H1 (cell line): ENCODE data around the gene SMIM32. TPM values are rescaled to one million over a fixed set of nuclear protein-coding genes. Genes with fewer than 3 reads are reported as not detected.

Experiments
- CTCF ChIA-PET: fragments of 300-600 bp; sonication (Branson Sonifier 250); formaldehyde crosslinking; loops from one replicate; lab custom pipeline; 2021; ENCODE audit not compliant: partially characterized antibody; lab: Charles Lee
- POLR2A ChIA-PET: fragments of 300-600 bp; sonication (Branson Sonifier 250); formaldehyde crosslinking; loops from one replicate; lab custom pipeline; 2021; ENCODE audit warnings: inconsistent platforms; ENCODE audit not compliant: partially characterized antibody; lab: Charles Lee
- DNase-seq, 2 experiments: peaks; one replicate each; pipeline versions ENCODE4 v3.0.0 to v3.0.0-alpha.2; 2010 to 2022; ENCODE audit warnings: low spot score in 2 of 2, low read depth in 1 of 2, mixed read lengths in 1 of 2
- FAIRE-seq: peaks from 2 replicates; lab custom pipeline; 2011; peaks lifted over from hg19 to GRCh38; lab: Jason Lieb, UNC
- H2AFZ ChIP-seq: 2 replicates; pipeline ENCODE4 v1.8.1; 2012; ENCODE audit warnings: low read length, inconsistent platforms
- H2AK5ac ChIP-seq: 2 replicates; pipeline ENCODE4 v1.6.1; 2013; ENCODE audit warnings: low read depth, low read length
- H2BK120ac ChIP-seq: replicated peaks from 2 replicates; pipeline ENCODE3; 2013; ENCODE audit warnings: low read depth, low read length, inconsistent platforms
- H2BK12ac ChIP-seq: 2 replicates; pipeline ENCODE4 v1.6.1; 2013; ENCODE audit warnings: low read depth, low read length
- H2BK15ac ChIP-seq: 2 replicates; pipeline ENCODE4 v1.6.1; 2013; ENCODE audit warnings: low read length
- H2BK20ac ChIP-seq: 2 replicates; pipeline ENCODE4 v1.6.1; 2013; ENCODE audit warnings: low read length
- H2BK5ac ChIP-seq: 2 replicates; pipeline ENCODE4 v1.6.1; 2013; ENCODE audit warnings: low read depth, low read length
- H3K14ac ChIP-seq: 2 replicates; pipeline ENCODE4 v1.6.1; 2013; ENCODE audit warnings: inconsistent platforms; ENCODE audit not compliant: insufficient read length
- H3K18ac ChIP-seq: 2 replicates; pipeline ENCODE4 v1.6.1; 2013; ENCODE audit warnings: low read length; ENCODE audit errors: extremely low read depth
- H3K23ac ChIP-seq: 2 replicates; pipeline ENCODE4 v1.6.1; 2013; ENCODE audit warnings: inconsistent platforms; ENCODE audit not compliant: insufficient read length
- H3K23me2 ChIP-seq: 2 replicates; pipeline ENCODE4 v1.6.1; 2013; ENCODE audit warnings: low read depth, low read length
- H3K27ac ChIP-seq: 2 replicates; pipeline ENCODE4 v1.6.1; 2011; ENCODE audit warnings: low read depth, low read length, inconsistent platforms
- H3K27me3 ChIP-seq, 4 experiments: replicated peaks in 1 of 4; 1 replicate in 1 of 4; 2 replicates in 3 of 4; pipeline versions ENCODE4 v1.6.1 to v1.8.1; 2011 to 2013; ENCODE audit warnings: low read length in 3 of 4, mild to moderate bottlenecking in 3 of 4, inconsistent platforms in 2 of 4, mixed read lengths in 2 of 4, moderate library complexity in 1 of 4; ENCODE audit not compliant: control insufficient read depth in 3 of 4, insufficient read depth in 3 of 4; ENCODE audit errors: extremely low read depth in 1 of 4
- H3K36me3 ChIP-seq, 4 experiments: 2 replicates each; pipeline versions ENCODE4 v1.6.1 to v1.8.1; 2011 to 2013; ENCODE audit warnings: mild to moderate bottlenecking in 4 of 4, low read length in 3 of 4, moderate library complexity in 2 of 4, control low read depth in 1 of 4, inconsistent platforms in 1 of 4; ENCODE audit not compliant: insufficient read depth in 4 of 4, control insufficient read depth in 2 of 4
- H3K4ac ChIP-seq: replicated peaks from 2 replicates; pipeline ENCODE3; 2013; ENCODE audit warnings: low read length, low read depth, mixed read lengths, inconsistent platforms; ENCODE audit not compliant: insufficient read length
- H3K4me1 ChIP-seq, 4 experiments: replicated peaks in 1 of 4; 1 replicate in 1 of 4; 2 replicates in 3 of 4; pipeline versions ENCODE4 v1.6.1 to v1.8.1; 2011 to 2013; ENCODE audit warnings: low read length in 3 of 4, inconsistent platforms in 2 of 4, mixed read lengths in 1 of 4; ENCODE audit not compliant: insufficient read depth in 4 of 4, control insufficient read depth in 3 of 4
- H3K4me2 ChIP-seq, 2 experiments: 2 replicates each; pipeline versions ENCODE4 v1.6.1 to v1.8.1; 2011 to 2013; ENCODE audit warnings: low read depth in 2 of 2, low read length in 2 of 2, control low read depth in 1 of 2, inconsistent platforms in 1 of 2, mild to moderate bottlenecking in 1 of 2; ENCODE audit not compliant: insufficient read depth in 1 of 2
- H3K4me3 ChIP-seq, 4 experiments: fragments of 200-600, 300-600 bp in 1 of 4; sonication (generic), shearing (Covaris generic), sonication (Bioruptor Twin) in 1 of 4; 2 replicates each; pipeline versions ENCODE4 v1.5.1 to v1.8.1; 2011 to 2016; ENCODE audit warnings: low read length in 4 of 4, low read depth in 3 of 4, control low read depth in 2 of 4, inconsistent platforms in 2 of 4, mild to moderate bottlenecking in 2 of 4, mixed read lengths in 1 of 4, moderate library complexity in 1 of 4; ENCODE audit not compliant: insufficient read depth in 2 of 4; ENCODE audit errors: extremely low read depth in 1 of 4
- H3K56ac ChIP-seq: replicated peaks from 2 replicates; pipeline ENCODE3; 2013; ENCODE audit warnings: low read depth, mild to moderate bottlenecking, mixed read lengths, low read length, inconsistent platforms; ENCODE audit not compliant: insufficient read length
- H3K79me1 ChIP-seq: 2 replicates; pipeline ENCODE4 v1.6.1; 2013; ENCODE audit warnings: low read depth, low read length, control low read depth
- H3K79me2 ChIP-seq, 2 experiments: 2 replicates each; pipeline versions ENCODE4 v1.6.1 to v1.8.1; 2012 to 2013; ENCODE audit warnings: low read length in 2 of 2, mild to moderate bottlenecking in 2 of 2, inconsistent platforms in 1 of 2; ENCODE audit not compliant: insufficient read depth in 2 of 2, control insufficient read depth in 1 of 2
- H3K9ac ChIP-seq, 4 experiments: replicated peaks in 1 of 4; 1 replicate in 1 of 4; 2 replicates in 3 of 4; pipeline versions ENCODE4 v1.6.1 to v1.8.1; 2011 to 2013; ENCODE audit warnings: low read depth in 3 of 4, low read length in 3 of 4, control low read depth in 2 of 4, mild to moderate bottlenecking in 2 of 4, moderate library complexity in 2 of 4, inconsistent platforms in 1 of 4; ENCODE audit errors: extremely low read depth in 1 of 4
- H3K9me3 ChIP-seq, 2 experiments: 2 replicates each; pipeline versions ENCODE4 v1.6.1 to v1.8.1; 2012 to 2013; ENCODE audit warnings: mild to moderate bottlenecking in 2 of 2, moderate library complexity in 2 of 2, control low read depth in 1 of 2, inconsistent platforms in 1 of 2, low read depth in 1 of 2, low read length in 1 of 2, mixed read lengths in 1 of 2; ENCODE audit not compliant: insufficient read depth in 2 of 2
- H4K20me1 ChIP-seq, 2 experiments: replicated peaks in 1 of 2; 2 replicates each; pipeline versions ENCODE3 to v1.8.1; 2011 to 2013; ENCODE audit warnings: inconsistent platforms in 2 of 2, low read length in 2 of 2, mild to moderate bottlenecking in 1 of 2; ENCODE audit not compliant: insufficient read depth in 2 of 2, control insufficient read depth in 1 of 2
- H4K5ac ChIP-seq: 2 replicates; pipeline ENCODE4 v1.6.1; 2013; ENCODE audit warnings: low read length, low read depth, mixed read lengths, inconsistent platforms; ENCODE audit not compliant: insufficient read length
- H4K8ac ChIP-seq: 2 replicates; pipeline ENCODE4 v1.8.0; 2013; ENCODE audit warnings: mild to moderate bottlenecking, moderate library complexity, low read length, inconsistent platforms; ENCODE audit not compliant: insufficient read depth; ENCODE audit errors: extremely low read depth
- H4K91ac ChIP-seq: replicated peaks from 2 replicates; pipeline ENCODE3; 2013; ENCODE audit warnings: low read length, mixed read lengths, inconsistent platforms; ENCODE audit not compliant: insufficient read length
- CTBP2 ChIP-seq: IDR thresholded peaks from 2 replicates; pipeline ENCODE4 v1.7.0; 2011; ENCODE audit warnings: borderline replicate concordance, mild to moderate bottlenecking, moderate library complexity, mixed read lengths, low read length; ENCODE audit not compliant: insufficient read depth, insufficient read length
- CTCF ChIP-seq, 3 experiments: IDR thresholded peaks; 1 replicate in 2 of 3; 2 replicates in 1 of 3; pipeline versions ENCODE4 v1.5.1 to v1.6.1; 2011; ENCODE audit warnings: low read length in 3 of 3, mild to moderate bottlenecking in 3 of 3, inconsistent platforms in 2 of 3, low read depth in 1 of 3, moderate library complexity in 1 of 3; ENCODE audit not compliant: insufficient read depth in 1 of 3; ENCODE audit errors: control extremely low read depth in 1 of 3
- GABPA ChIP-seq: IDR thresholded peaks from 2 replicates; pipeline ENCODE4 v1.6.1; 2011; ENCODE audit warnings: mild to moderate bottlenecking, low read length, moderate library complexity, borderline replicate concordance; ENCODE audit not compliant: insufficient read depth
- JUN ChIP-seq: IDR thresholded peaks from 2 replicates; pipeline ENCODE4 v1.6.1; 2011; ENCODE audit warnings: low read depth, mild to moderate bottlenecking, improper control_type of control experiment, low read length
- KDM5A ChIP-seq: fragments of 200-600 bp; IDR thresholded peaks from 2 replicates; pipeline ENCODE4 v1.7.1; 2012; ENCODE audit warnings: mild to moderate bottlenecking, low read length, inconsistent platforms, mixed read lengths
- MAFK ChIP-seq: IDR thresholded peaks from 2 replicates; pipeline ENCODE4 v1.6.1; 2012; ENCODE audit warnings: low read depth, mild to moderate bottlenecking, improper control_type of control experiment, low read length
- RNF2 ChIP-seq: fragments of 200-900, 300-1000 bp; sonication (generic); IDR thresholded peaks from 2 replicates; pipeline ENCODE4 v1.7.1; 2016; ENCODE audit warnings: borderline replicate concordance, low read depth, mild to moderate bottlenecking, antibody characterized with exemption, low read length; ENCODE audit not compliant: poor library complexity, severe bottlenecking; ENCODE audit errors: missing control alignments
- SIRT6 ChIP-seq: IDR thresholded peaks from one replicate; pipeline ENCODE4 v1.7.1; 2012; ENCODE audit warnings: low read length, inconsistent platforms
- SIX5 ChIP-seq: IDR thresholded peaks from 2 replicates; pipeline ENCODE4 v1.6.1; 2011; ENCODE audit warnings: mild to moderate bottlenecking, low read depth, low read length
- SP1 ChIP-seq: IDR thresholded peaks from 2 replicates; pipeline ENCODE4 v1.6.1; 2011; ENCODE audit warnings: low read depth, low read length
- TBP ChIP-seq: IDR thresholded peaks from 2 replicates; pipeline ENCODE4 v1.6.1; 2011; ENCODE audit warnings: low read depth, low read length, improper control_type of control experiment
- WGBS, 2 experiments: shearing (Covaris generic) in 1 of 2; methylation state at CpG; one replicate each; pipeline versions ENCODE4 v1.1.6 to v1.1.7; 2013 to 2015; ENCODE audit warnings: low lambda C conversion rate in 2 of 2, mixed read lengths in 2 of 2, inconsistent platforms in 1 of 2, low coverage in 1 of 2, missing lambda C conversion rate in 1 of 2; ENCODE audit not compliant: insufficient replicate concordance in 2 of 2, insufficient coverage in 1 of 2, insufficient read length in 1 of 2; ENCODE audit errors: extremely low coverage in 1 of 2, missing lambda C conversion rate in 1 of 2; 5-methylcytosine and 5-hydroxymethylcytosine counted together
- polyA plus RNA-seq, 7 experiments: library from polyadenylated mRNA; depleted of rRNA in 3 of 7; stranded (reverse) in 5 of 7; unstranded in 2 of 7; fragments of >200 nt in 5 of 7; fragments of 200-250 nt in 2 of 7; gene quantifications; 1 replicate in 5 of 7; 2 replicates in 1 of 7; 4 replicates in 1 of 7; pipeline versions ENCODE4 v1.2.1 to v1.2.3, GENCODE V29; 2011 to 2013; ENCODE audit warnings: missing spikeins in 2 of 7, mixed read lengths in 2 of 7
- total RNA-seq: library from RNA; stranded (reverse); fragmentation: NEBNext Ultra II Directional; extraction: Animal tissue kit (Norgen Biotek cat#: 25700); gene quantifications from 2 replicates; pipeline ENCODE4 v1.2.1, GENCODE V29; 2021

SMIM32 gene
- total and polyA plus RNA-seq, 2 of the 8 experiments (the other 6 are each of a cell fraction or from before 2014, with no cell fraction given) = 0.09 to 0.22 TPM

DNA sequence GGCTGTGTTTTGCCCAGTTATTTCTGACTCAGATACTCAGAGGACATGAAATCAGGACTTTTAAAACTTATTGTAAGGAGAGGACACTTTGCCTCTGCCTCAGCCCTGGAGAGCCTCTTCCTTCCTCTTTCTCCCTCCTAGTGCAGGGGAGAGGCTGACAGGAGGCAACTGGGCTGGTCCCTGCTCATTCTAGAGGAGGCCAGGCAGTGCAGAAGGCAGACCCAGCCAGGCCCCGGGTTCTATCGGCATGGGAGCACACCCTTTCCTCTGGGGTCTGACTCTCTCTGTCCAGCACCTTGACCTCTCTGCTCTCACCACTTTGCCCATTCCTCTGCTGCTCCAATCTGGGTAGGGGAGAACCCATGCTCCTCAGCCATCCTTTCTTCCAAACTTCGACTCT is 16.0 kb upstream of the SMIM32 start:
- Histone ChIP-seq H4K8ac (no peak overlapping the region; the same call in 1 of the 2 replicates), H2BK12ac (no peak overlapping the region), H3K79me2 (no peaks in the 10 kb centered on the region), H3K4me3 (no peak overlapping the region), H3K4ac (no peak overlapping the region), H3K27me3 (peaks cover 13 to 42% (median 41%) of the 10 kb centered on the region in 4 experiments), H2AK5ac (no peak overlapping the region), H4K5ac (no peak overlapping the region), H3K23me2 (no peaks in the 10 kb centered on the region), H3K9ac (no peak overlapping the region), H3K56ac (no peak overlapping the region), H3K4me2 (no peak overlapping the region), H3K79me1 (no peaks in the 10 kb centered on the region), H3K14ac (no peak overlapping the region), H2BK5ac (no peak overlapping the region), H4K91ac (no peak overlapping the region), H3K4me1 (peaks cover 2 to 4% (median 3%) of the 10 kb centered on the region in 4 experiments; a peak in 5 of 7 replicates), H3K36me3 (no peaks in the 10 kb centered on the region), H3K9me3 (peaks cover 0 to 5% of the 10 kb centered on the region in 2 experiments; a peak in 2 of 4 replicates), H2AFZ (no peak overlapping the region), H2BK15ac (no peak overlapping the region), H2BK20ac (no peak overlapping the region), H3K23ac (no peak overlapping the region), H3K27ac (no peak overlapping the region), H4K20me1 (peaks cover 1 to 3% of the 10 kb centered on the region in 2 experiments), H2BK120ac (no peak overlapping the region), H3K18ac (no peak overlapping the region)
- WGBS, 2 experiments = 88% methylated on average over 3 of the region's 3 CpGs; no CpG with 5 or more reads in 1 of the 2 experiments
- POLR2A ChIA-PET = no interaction called here
- DNase-seq (no peak), FAIRE-seq (no peak)
- CTCF ChIA-PET = interaction anchor here (1.2 to 5.4 kb wide), 5 partner anchors 9 to 151 kb away, joined by 3 to 66 read pairs (median 37); partner anchors contain the start of gene SMIM32
- TF ChIP-seq SP1 (no peak), SIX5 (no peak), SIRT6 (no peak), CTBP2 (no peak), TBP (no peak), GABPA (no peak), KDM5A (no peak), CTCF (IDR thresholded peaks at IDR 0.05; ENCODE audit: control extremely low read depth in 1 of 3, insufficient read depth in 1 of 3, low read depth in 1 of 3, low read length in 3 of 3) (no peak), RNF2 (no peak), JUN (no peak), MAFK (no peak)
